Activated CD8-positive, alpha-beta memory T cell treated with anti-CD3 and anti-CD28 coated beads, Interleukin-2, amount 50 U/mL, for 1 hour (primary cell): Measurements from ENCODE around the gene LSM2.
"Not testable (repeated sequence)": the region's sequence is repeated elsewhere in the genome, so short reads cannot be mapped to it uniquely, and the experiment has no call there.

Experiments
- DNase-seq: peaks from one replicate; pipeline ENCODE4 v3.0.0-alpha.2; 2020; ENCODE audit errors: extremely low read depth

Gene LSM2

DNA sequence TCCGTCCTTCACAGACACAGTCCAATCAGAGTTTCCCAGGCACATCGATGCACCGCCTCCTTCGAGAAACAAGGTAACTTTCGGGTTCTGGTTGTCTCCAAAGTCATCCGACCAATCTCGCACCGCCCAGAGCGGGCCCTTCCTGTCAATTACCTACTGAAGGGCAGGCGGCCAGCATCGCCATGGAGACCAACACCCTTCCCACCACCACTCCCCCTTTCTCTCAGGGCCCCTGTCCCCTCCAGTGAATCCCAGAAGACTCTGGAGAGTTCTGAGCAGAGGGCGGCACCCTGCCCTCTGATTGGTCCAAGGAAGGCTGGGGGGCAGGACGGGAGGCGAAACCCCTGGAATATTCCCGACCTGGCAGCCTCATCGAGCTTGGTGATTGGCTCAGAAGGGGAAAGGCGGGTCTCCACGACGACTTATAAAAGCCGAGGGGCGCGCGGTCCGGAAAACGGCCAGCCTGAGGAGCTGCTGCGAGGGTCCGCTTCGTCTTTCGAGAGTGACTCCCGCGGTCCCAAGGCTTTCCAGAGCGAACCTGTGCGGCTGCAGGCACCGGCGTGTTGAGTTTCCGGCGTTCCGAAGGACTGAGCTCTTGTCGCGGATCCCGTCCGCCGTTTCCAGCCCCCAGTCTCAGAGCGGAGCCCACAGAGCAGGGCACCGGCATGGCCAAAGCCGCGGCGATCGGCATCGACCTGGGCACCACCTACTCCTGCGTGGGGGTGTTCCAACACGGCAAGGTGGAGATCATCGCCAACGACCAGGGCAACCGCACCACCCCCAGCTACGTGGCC, 20.7 kb upstream of the LSM2 start, which contains the start of gene HSPA1B:
HSPA1B (plus strand) TSS at position 453 of the 794 bp plus-strand sequence; CDS start at position 666, 213 bp downstream.
- DNase-seq: peak; percentile 58

DNA sequence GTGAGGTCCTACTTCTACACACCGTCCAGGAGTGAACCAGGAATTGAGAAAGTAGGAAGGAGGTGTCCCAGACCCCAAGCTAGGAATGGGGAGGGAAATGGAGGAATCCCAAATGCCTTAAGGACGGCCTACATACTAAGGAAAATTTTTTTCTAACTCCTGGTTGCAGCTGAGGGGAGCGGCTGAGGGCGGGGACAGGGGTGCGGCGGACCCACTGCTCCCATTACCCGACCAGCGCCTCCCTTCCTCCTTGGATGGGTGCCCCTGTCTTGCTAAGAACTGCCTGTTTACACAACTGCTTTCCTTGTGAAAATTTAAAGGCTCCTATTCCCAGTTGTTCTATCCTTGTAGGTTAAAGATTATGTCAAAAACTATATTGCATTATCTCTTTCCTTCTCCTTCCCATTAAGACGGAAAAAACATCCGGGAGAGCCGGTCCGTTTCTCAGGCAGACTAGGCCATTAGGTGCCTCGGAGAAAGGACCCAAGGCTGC, 20.1 kb upstream of the LSM2 start:
- no peak for DNase-seq

DNA sequence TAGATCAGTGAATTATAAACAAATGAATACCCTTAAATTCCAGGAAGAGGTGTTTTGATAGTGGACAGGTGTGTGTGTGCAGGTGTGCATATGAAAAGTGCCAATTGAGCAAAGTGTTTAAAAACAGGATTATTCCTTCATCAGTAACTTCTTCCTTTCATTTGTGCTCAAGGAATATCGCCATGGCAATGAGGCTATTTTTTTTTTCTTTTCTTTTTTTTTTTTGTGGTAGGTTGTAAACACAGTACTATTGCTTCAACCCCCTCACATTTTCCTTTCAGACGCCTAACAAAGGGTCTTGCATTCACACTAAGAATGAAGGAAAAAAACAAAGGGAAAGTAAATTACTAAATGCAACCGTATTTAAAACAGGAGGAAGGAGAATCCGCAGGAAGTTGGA, 18.8 kb upstream of the LSM2 start:
- DNase-seq: no peak

DNA sequence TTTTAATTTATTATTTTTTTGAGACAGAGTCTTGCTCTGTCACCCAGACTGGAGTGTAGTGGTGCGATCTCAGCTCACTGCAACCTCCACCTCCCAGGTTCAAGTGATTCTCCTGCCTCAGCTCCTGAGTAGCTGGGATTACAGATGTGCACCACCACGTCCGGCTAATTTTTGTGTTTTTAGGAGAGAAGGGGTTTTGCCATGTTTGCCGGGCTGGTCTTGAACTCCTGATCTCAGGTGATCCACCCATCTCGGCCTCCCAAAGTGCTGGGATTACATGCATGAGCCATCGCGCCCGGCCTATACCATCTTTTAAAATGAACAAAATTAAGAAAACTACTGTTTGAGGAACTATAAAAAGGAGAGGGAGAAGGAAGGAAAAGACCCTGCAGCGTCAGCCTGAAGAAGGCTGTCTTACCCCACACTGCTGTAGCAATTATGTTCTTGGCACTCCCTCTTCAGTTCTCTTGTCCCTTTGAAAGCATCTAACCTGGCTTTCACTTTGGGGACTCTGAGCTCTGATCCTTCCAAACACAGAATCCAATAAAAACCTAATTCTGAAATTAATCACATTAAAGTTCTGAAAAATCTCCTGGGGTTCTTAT, 16.9 kb upstream of the LSM2 start:
- DNase-seq: not testable (repeated sequence)

DNA sequence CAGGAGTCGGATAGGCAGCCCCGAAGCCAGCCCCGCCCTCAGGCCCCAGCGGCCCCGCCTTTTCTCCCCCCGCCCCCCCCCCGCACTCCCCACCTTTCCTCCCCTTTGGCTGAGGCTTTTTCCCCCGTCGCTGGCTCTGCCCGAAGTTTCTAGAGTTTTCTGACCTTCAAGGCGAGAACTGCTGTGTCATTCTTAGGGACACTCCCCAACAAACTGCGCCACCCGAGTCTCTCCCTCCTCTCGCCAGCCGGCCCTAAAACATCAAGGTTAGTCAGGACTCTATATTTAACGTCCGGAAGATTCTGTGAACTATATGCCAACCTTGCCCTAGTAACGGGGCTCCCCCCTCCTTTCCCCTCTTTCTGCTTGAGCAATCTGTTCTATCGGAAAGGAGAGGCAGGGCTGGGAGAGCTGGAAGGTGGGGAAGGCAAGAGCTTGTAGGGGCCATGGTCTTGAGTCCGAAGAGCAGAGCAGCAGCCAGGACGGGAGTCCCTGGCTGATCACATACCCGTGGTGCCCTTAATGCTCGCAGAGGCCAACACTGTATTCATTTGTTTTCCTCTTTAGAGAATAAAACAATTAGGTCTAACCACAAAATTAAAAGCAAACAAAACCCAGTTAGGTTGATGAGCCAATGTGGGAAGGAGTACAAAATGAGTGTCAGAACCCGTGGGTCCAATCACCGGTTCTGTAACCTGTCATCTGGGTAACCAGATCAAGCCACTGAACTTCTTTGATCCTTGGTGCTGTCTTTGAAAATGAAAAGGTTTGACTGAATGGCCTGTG, 15.5 kb upstream of the LSM2 start:
- no peak for DNase-seq

DNA sequence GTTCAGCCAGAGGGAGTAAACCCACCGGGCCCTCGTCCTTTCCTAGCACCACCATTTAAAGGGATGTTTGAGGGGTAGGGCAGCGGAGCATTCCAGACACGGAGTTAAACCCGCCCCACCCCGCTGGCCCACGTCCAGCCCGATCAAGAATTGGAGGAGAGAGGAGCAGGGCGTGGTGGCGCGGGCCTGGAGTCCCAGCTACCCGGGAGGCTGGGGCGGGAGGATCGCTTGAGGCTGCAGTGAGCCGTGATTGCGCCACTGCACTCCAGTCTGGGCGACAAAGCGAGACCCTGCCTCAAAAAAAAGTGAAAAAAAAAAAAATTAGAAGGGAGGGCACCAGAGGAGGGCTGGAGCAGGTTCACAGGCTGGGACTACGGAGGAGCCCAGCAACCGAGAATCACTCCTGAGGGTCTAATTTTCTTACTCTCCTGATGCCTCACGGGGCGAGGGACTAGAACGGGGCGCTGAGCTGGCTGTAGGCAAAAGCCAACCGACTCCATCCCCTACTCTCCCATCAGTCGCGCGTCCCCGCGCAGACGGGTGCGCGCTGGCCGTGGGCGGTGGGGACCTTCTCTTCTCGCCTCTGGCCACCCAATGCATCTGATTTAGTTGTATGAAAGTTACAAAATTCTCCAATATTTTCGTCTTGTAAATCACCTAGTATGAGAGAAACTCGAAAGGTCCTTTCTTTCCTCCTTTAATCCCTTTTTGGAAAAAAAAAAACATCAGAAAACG, 14.7 kb upstream of the LSM2 start:
- DNase-seq: no peak

DNA sequence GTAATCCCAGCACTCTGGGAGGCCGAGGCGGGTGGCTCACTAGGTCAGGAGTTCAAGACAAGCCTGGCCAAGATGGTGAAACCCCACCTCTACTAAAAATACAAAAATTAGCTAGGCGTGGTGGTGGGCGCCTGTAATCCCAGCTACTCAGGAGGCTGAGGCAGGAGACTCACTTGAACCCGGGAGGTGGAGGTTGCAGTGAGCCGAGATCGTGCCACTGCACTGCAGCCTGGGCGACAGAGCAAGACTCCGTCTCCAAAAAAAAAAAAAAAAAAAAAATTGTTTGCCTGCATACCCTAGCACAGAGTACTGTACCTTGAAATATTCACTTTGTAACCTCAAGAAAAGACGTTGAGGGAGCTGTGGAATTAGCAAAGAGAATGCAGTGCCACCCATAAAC, 13.6 kb upstream of the LSM2 start:
- DNase-seq: not testable (repeated sequence)

DNA sequence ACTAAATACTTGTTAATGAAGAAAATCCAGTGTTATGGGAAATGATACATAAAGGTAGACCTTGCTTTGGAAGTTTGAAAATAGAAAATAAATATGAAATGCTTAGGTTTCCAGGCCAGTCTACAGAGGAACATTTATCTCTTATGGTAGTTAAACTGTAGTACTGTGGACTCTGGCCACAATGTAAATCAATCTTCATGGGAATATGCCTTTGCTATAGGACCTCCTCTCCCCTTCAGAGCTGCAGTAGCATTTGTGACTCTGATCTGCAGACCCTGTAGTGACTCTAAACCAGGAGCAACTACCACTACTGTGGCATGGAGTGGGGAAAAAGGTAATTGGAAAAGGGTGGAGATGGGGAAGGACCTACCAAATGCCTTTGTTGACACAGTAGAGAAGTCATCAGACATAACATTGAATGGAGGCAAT, 13.1 kb upstream of the LSM2 start:
- DNase-seq: no peak

DNA sequence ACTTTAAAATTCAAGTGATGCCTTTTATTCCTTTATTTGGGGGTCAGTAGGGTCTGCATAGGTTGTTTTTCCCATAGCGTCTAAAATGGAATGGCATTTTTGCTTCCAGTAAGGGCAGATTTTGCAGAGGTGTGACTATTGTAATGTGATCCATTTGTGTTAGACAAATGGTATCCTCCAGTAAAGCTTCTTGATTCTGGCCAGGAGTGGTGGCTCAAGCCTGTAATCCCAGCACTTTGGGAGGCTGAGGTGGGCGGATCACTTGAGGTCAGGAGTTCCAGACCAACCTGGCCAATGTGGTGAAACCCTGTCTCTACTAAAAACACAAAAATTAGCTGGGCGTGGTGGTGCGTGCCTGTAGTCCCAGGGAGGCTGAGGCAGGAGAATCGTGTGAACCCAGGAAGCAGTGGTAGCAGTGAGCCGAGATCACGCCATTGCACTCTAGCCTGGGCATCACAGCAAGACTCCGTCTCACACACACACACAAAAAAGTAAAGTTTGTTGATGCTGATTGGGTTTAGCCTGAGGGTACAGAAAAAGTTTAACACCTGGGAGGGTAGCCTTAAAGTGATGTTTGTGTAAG, 11.3 kb upstream of the LSM2 start:
- not testable (repeated sequence) for DNase-seq

DNA sequence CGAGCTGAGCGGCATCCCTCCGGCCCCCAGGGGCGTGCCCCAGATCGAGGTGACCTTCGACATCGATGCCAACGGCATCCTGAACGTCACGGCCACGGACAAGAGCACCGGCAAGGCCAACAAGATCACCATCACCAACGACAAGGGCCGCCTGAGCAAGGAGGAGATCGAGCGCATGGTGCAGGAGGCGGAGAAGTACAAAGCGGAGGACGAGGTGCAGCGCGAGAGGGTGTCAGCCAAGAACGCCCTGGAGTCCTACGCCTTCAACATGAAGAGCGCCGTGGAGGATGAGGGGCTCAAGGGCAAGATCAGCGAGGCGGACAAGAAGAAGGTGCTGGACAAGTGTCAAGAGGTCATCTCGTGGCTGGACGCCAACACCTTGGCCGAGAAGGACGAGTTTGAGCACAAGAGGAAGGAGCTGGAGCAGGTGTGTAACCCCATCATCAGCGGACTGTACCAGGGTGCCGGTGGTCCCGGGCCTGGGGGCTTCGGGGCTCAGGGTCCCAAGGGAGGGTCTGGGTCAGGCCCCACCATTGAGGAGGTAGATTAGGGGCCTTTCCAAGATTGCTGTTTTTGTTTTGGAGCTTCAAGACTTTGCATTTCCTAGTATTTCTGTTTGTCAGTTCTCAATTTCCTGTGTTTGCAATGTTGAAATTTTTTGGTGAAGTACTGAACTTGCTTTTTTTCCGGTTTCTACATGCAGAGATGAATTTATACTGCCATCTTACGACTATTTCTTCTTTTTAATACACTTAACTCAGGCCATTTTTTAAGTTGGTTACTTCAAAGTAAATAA, 10.6 kb upstream of the LSM2 start:
- not testable (repeated sequence) for DNase-seq

DNA sequence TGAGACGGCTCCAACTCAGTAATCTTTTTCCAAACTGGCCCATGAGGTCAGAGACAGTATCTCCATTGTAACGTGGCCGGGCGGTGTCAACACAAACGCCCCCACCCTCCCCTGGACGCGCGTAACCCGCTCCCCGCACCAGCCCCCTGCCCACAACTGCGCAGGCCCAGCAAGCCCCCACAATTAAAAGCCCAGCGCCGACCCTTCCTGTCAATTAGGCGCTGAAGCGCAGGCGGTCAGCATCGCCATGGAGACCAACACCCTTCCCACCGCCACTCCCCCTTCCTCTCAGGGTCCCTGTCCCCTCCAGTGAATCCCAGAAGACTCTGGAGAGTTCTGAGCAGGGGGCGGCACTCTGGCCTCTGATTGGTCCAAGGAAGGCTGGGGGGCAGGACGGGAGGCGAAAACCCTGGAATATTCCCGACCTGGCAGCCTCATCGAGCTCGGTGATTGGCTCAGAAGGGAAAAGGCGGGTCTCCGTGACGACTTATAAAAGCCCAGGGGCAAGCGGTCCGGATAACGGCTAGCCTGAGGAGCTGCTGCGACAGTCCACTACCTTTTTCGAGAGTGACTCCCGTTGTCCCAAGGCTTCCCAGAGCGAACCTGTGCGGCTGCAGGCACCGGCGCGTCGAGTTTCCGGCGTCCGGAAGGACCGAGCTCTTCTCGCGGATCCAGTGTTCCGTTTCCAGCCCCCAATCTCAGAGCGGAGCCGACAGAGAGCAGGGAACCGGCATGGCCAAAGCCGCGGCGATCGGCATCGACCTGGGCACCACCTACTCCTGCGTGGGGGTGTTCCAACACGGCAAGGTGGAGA, 8.5 kb upstream of the LSM2 start, which contains the start of the genes HSPA1A and HSPA1L:
HSPA1A (plus strand) TSS at position 519 of the 814 bp plus-strand sequence; CDS start at position 733, 214 bp downstream.
HSPA1L (minus strand) TSS at position 259 of the 814 bp plus-strand sequence. CDS start 3,311 bp downstream, outside the sequence.
- no peak for DNase-seq

DNA sequence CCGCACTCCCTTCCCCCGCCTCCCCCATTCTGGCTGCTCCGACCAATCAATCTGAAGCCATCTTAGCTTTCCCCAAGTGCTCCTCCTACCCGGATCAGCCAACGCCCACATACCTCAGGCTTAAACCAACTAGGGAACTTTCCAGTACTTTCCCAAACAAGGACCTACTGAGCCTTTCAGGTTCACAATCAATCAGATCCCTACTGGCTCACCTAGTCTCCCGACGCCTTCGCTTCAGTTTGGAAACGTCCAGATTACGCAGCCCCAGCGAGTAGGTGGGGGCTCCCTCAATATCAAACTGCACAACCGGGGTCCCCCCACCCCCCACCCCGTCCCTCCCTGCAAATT, 7.9 kb upstream of the LSM2 start:
- no peak for DNase-seq

DNA sequence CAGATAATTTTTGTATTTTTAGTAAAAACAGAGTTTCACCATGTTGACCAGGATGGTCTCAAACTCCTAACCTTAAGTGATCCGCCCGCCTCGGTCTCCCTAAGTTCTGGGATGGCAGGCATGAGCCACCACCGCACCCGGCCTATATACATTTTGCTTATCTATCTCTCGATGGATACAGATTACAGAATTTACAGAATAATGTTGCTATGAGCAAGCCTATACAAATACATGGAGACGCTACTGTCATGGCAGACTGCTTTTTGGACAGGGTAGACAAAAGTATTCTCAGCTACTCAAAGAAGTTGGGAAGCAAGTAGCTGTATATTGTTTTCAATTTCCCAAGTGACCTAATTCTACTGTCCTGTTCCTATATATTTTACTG, 6.7 kb upstream of the LSM2 start:
- no peak for DNase-seq

DNA sequence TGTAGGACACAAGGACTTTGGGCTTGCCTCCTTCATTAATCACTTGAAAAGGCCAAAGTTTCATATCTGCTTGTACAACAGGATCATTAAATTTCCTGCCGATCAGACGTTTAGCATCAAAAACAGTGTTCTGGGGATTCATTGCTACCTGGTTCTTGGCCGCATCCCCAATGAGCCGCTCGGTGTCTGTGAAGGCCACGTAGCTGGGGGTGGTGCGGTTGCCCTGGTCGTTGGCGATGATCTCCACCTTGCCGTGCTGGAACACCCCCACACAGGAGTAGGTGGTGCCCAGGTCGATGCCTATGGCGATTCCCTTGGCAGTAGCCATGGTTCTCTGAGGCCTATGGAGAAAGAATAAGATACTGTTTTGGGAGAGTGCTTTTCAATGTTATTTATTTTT, 4.9 kb upstream of the LSM2 start:
- DNase-seq: no peak

DNA sequence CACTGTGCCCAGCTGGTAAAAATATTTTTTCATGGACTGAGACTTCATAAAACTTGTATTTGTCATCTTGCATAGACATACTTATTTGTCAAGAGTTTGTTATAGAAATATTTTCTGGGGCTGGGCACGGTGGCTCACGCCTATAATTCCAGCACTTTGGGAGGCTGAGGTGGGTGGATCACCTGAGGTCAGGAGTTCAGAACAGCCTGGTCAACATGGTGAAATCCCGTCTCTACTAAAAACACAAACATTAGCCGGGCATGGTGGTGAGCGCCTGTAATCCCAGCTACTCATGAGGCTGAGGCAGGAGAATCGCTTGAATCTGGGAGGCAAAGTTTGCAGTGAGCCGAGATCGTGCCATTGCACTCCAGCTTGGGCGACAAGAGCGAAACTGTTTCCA, 1.8 kb upstream of the LSM2 start:
- DNase-seq: not testable (repeated sequence)

DNA sequence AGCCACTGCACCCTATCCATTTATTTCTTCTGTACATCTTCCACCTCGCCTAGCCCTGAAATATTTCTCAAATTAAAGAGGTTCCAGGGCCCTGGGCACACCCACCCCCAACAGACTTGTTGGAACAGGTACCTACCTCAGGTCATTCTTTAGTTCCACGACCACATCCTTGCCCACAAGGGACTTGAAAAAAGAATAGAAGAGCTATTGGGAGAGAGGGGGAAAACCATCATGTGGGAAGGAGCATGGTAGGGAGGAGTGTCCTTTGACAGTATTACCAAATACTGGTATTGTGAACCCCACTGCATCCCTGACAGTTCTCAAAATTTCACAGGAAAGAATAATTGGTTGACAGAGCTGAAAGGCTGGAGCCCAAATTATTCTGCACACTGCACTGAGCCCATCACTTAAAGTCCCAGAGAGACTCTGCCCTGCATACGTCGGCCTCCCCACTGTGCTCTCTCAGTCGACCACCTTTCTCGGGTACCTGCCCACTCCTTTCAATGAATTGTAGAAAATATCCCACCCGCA, 762 bp downstream of the LSM2 start:
- no peak for DNase-seq

DNA sequence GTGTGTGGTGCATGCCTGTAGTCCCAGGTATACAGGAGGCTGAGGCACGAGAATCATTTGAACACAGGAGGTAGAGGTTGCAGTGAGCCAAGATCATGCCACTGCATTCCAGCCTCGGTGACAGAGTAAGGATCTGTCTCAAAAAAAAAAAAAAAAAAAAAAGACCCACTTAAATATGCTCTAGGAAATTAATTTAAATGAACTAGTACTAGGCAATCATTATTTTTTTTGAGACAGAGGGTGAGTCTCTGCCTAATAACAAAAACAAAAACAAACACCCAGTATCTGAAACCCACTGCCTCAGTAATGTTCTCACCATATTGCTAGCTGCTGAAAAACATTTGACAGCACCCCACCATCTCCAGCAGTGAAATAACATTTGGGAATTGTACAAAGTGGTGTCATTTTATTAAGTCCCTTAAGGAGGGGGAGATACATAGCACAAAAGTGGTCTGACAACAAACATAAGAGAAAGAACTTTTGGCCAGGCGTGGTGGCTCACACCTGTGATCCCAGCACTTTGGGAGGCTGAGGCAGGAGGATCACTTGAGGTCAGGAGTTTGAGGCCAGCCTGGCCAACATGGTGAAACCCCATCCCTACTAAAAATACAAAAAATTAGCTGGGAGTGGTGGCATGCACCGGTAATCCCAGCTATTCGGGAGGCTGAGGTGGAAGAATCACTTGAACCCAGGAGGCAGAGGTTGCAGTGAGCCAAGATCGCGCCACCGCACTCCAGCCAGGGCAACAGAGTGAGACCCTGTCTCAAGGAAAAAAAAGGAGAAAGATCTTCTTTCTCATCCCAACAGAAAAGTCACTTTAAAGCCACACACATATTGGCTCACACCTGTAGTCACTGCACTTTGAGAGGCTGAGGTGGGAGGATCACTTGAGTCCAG, 5.5 kb downstream of the LSM2 start:
- DNase-seq: not testable (repeated sequence)

DNA sequence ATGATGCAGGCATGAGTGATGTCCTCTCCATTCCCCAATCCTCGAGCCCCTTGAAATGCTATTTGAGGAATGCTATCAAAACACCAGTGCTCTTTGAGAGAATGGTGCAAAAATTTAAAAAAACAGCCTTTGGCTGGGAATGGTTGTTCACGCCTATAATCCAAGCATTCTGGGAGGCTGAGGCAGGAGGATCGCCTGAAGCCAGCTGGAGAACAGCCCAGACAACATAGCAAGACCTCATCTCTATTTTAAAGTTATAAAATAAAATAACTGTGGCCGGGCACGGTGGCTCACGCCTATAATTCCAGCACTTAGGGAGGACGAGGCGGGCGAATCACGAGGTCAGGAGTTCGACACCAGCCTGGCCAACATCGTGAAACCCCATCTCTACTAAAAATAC, 7.0 kb downstream of the LSM2 start:
- DNase-seq: no peak
